ENCODE data around the gene ERC2. TPM values are rescaled to one million over a fixed set of nuclear protein-coding genes. Genes with fewer than 3 reads are reported as not detected.

Gene ERC2
- total and polyA plus RNA-seq, 2 of the 8 experiments (the other 6 are each of a cell fraction or from before 2014, with no cell fraction given): 16.4 to 22.8 TPM

- Histone ChIP-seq H2BK5ac (ENCODE audit: low read depth, low read length) (no peak overlapping the region), H4K5ac (ENCODE audit: insufficient read length, low read depth, low read length) (no peak overlapping the region), H3K36me3 (ENCODE audit: control insufficient read depth in 2 of 4, insufficient read depth in 4 of 4, low read length in 3 of 4) (no peaks in the 10 kb centered on the region), H2BK20ac (ENCODE audit: low read length) (no peak overlapping the region), H2BK15ac (ENCODE audit: low read length) (no peak overlapping the region), H3K18ac (ENCODE audit: extremely low read depth, low read length) (no peak overlapping the region), H3K23me2 (ENCODE audit: low read depth, low read length) (no peaks in the 10 kb centered on the region), H3K56ac (replicated peaks; ENCODE audit: insufficient read length, low read depth, low read length) (no peak overlapping the region), H3K4me3 (ENCODE audit: extremely low read depth in 1 of 4, insufficient read depth in 2 of 4, low read depth in 3 of 4, low read length in 4 of 4) (no peak overlapping the region), H2BK12ac (ENCODE audit: low read depth, low read length) (no peak overlapping the region), H2AK5ac (ENCODE audit: low read depth, low read length) (no peak overlapping the region), H3K9ac (replicated peaks in 1 of 4; ENCODE audit: extremely low read depth in 1 of 4, low read depth in 3 of 4, low read length in 3 of 4) (no peak overlapping the region), H3K4me1 (replicated peaks in 1 of 4; ENCODE audit: control insufficient read depth in 3 of 4, insufficient read depth in 4 of 4, low read length in 3 of 4) (peaks cover 0 to 5% (median 3%) of the 10 kb centered on the region in 4 experiments; a peak in 4 of 7 replicates), H4K91ac (replicated peaks; ENCODE audit: insufficient read length, low read length) (no peak overlapping the region), H3K14ac (ENCODE audit: insufficient read length) (no peak overlapping the region), H3K4me2 (ENCODE audit: insufficient read depth in 1 of 2, low read depth in 2 of 2, low read length in 2 of 2) (no peak overlapping the region), H4K20me1 (replicated peaks in 1 of 2; ENCODE audit: control insufficient read depth in 1 of 2, insufficient read depth in 2 of 2, low read length in 2 of 2) (no peaks in the 10 kb centered on the region), H3K79me2 (ENCODE audit: control insufficient read depth in 1 of 2, insufficient read depth in 2 of 2, low read length in 2 of 2) (no peaks in the 10 kb centered on the region), H3K27me3 (replicated peaks in 1 of 4; ENCODE audit: control insufficient read depth in 3 of 4, extremely low read depth in 1 of 4, insufficient read depth in 3 of 4, low read length in 3 of 4) (no peaks in the 10 kb centered on the region), H2BK120ac (replicated peaks; ENCODE audit: low read depth, low read length) (no peak overlapping the region), H3K79me1 (ENCODE audit: low read depth, low read length) (no peaks in the 10 kb centered on the region), H3K23ac (ENCODE audit: insufficient read length) (no peak overlapping the region), H3K4ac (replicated peaks; ENCODE audit: insufficient read length, low read depth, low read length) (no peak overlapping the region), H3K27ac (ENCODE audit: low read depth, low read length) (no peak overlapping the region), H4K8ac (ENCODE audit: extremely low read depth, insufficient read depth, low read length) (no peak overlapping the region), H2AFZ (ENCODE audit: low read length) (no peak overlapping the region), H3K9me3 (ENCODE audit: insufficient read depth in 2 of 2, low read depth in 1 of 2, low read length in 1 of 2) (no peaks in the 10 kb centered on the region)
- CTCF ChIA-PET (ENCODE audit: partially characterized antibody): interaction anchor here (0.8 to 1.2 kb wide), 3 partner anchors 10 to 38 kb away, joined by 3 read pairs; no protein-coding TSS in a partner anchor
- TF ChIP-seq BRCA1 (IDR thresholded peaks at IDR 0.05; ENCODE audit: low read depth, low read length): no peak
- TF ChIP-seq CHD2 (IDR thresholded peaks at IDR 0.05; ENCODE audit: low read length): no peak
- TF ChIP-seq NRF1 (IDR thresholded peaks at IDR 0.05; ENCODE audit: low read depth, low read length): no peak
- no peak for TF ChIP-seq KDM5A (IDR thresholded peaks at IDR 0.05; ENCODE audit: low read length)
- no peak for TF ChIP-seq JUN (IDR thresholded peaks at IDR 0.05; ENCODE audit: low read depth, low read length)
- no peak for TF ChIP-seq ZNF274 (IDR thresholded peaks at IDR 0.05; ENCODE audit: borderline replicate concordance, extremely low read depth, low read length)
- no peak for TF ChIP-seq SIN3A (conservative IDR thresholded peaks at IDR 0.05 in 1 of 2, IDR thresholded peaks at IDR 0.05 in 1 of 2; ENCODE audit: low read depth in 1 of 2, low read length in 2 of 2)
- TF ChIP-seq GABPA (IDR thresholded peaks at IDR 0.05; ENCODE audit: borderline replicate concordance, insufficient read depth, low read length): no peak
- no peak for TF ChIP-seq CTCF (IDR thresholded peaks at IDR 0.05; ENCODE audit: control extremely low read depth in 1 of 3, insufficient read depth in 1 of 3, low read depth in 1 of 3, low read length in 3 of 3)
- WGBS, 2 experiments (ENCODE audit: extremely low coverage in 1 of 2, insufficient coverage in 1 of 2, insufficient read length in 1 of 2, insufficient replicate concordance in 2 of 2, low coverage in 1 of 2, low lambda C conversion rate in 2 of 2, missing lambda C conversion rate in 1 of 2): 69% methylated on average over 3 of the region's 3 CpGs; no CpG with 5 or more reads in 1 of the 2 experiments
- FAIRE-seq (no peak), DNase-seq (ENCODE audit: low read depth in 1 of 2, low spot score in 2 of 2) (no peak)
- POLR2A ChIA-PET (ENCODE audit: partially characterized antibody): interaction anchor here (0.7 kb wide), 1 partner anchor 52 kb away, joined by 3 read pairs; no protein-coding TSS in a partner anchor
Measured at GRCh38 chr3:56309465-56309864, 158.8 kb downstream of the ERC2 start.

Data from H1 (cell line).